HEK293 (cell line): ENCODE results near the gene ABCA5.

ENCODE experiments used
- AEBP2 ChIP-seq: fragments of 450-650 bp; formaldehyde crosslinking; IDR thresholded peaks from 2 replicates; pipeline ENCODE4 v1.5.1; 2016; ENCODE audit warnings: missing biosample characterization, missing genetic modification characterization, borderline replicate concordance
- EGR2 ChIP-seq: fragments of 450-650 bp; formaldehyde crosslinking; IDR thresholded peaks from 2 replicates; pipeline ENCODE4 v1.5.1; 2016; ENCODE audit warnings: low read depth, missing biosample characterization, missing genetic modification characterization
- KLF1 ChIP-seq: fragments of 450-650 bp; formaldehyde crosslinking; IDR thresholded peaks from 2 replicates; pipeline ENCODE4 v1.5.1; 2016; ENCODE audit warnings: missing biosample characterization, missing genetic modification characterization
- KLF10 ChIP-seq: fragments of 450-650 bp; IDR thresholded peaks from 2 replicates; pipeline ENCODE4 v1.5.1; 2018; ENCODE audit warnings: missing biosample characterization, mild to moderate bottlenecking, missing genetic modification characterization
- KLF7 ChIP-seq: fragments of 450-650 bp; formaldehyde crosslinking; IDR thresholded peaks from 2 replicates; pipeline ENCODE4 v1.5.1; 2016; ENCODE audit warnings: missing biosample characterization, missing genetic modification characterization, borderline replicate concordance
- KLF9 ChIP-seq: fragments of 450-650 bp; formaldehyde crosslinking; IDR thresholded peaks from 2 replicates; pipeline ENCODE4 v1.5.1; 2016; ENCODE audit warnings: missing biosample characterization, missing genetic modification characterization, low read depth
- PBX3 ChIP-seq: sonication (generic); formaldehyde crosslinking; IDR thresholded peaks from 2 replicates; pipeline ENCODE4 v1.8.1; 2022; ENCODE audit warnings: mild to moderate bottlenecking, moderate library complexity, missing genetic modification reagents
- SCRT1 ChIP-seq: fragments of 450-650 bp; formaldehyde crosslinking; IDR thresholded peaks from 2 replicates; pipeline ENCODE4 v1.5.1; 2016; ENCODE audit warnings: missing biosample characterization, missing genetic modification characterization, borderline replicate concordance
- SP3 ChIP-seq: fragments of 450-650 bp; formaldehyde crosslinking; IDR thresholded peaks from 2 replicates; pipeline ENCODE4 v1.5.1; 2016; ENCODE audit warnings: missing biosample characterization, missing genetic modification characterization
- ZBTB10 ChIP-seq: fragments of 450-650 bp; formaldehyde crosslinking; IDR thresholded peaks from 2 replicates; pipeline ENCODE4 v1.5.1; 2016; ENCODE audit warnings: missing biosample characterization, missing genetic modification characterization
- ZBTB21 ChIP-seq: fragments of 450-650 bp; formaldehyde crosslinking; IDR thresholded peaks from 2 replicates; pipeline ENCODE4 v1.5.1; 2017; ENCODE audit warnings: missing biosample characterization, missing genetic modification characterization
- ZBTB48 ChIP-seq: fragments of 450-650 bp; formaldehyde crosslinking; IDR thresholded peaks from 2 replicates; pipeline ENCODE4 v1.5.1; 2016; ENCODE audit warnings: missing biosample characterization, missing genetic modification characterization
- ZNF112 ChIP-seq: fragments of 450-650 bp; formaldehyde crosslinking; IDR thresholded peaks from 2 replicates; pipeline ENCODE4 v1.5.0; 2017; ENCODE audit warnings: missing biosample characterization, missing genetic modification characterization
- ZNF184 ChIP-seq: fragments of 450-650 bp; IDR thresholded peaks from 2 replicates; pipeline ENCODE4 v1.5.1; 2018; ENCODE audit warnings: missing biosample characterization, mild to moderate bottlenecking, missing genetic modification characterization
- ZNF280D ChIP-seq: fragments of 450-650 bp; formaldehyde crosslinking; IDR thresholded peaks from 2 replicates; pipeline ENCODE4 v1.5.1; 2016; ENCODE audit warnings: missing biosample characterization, missing genetic modification characterization
- ZNF324 ChIP-seq: fragments of 450-650 bp; formaldehyde crosslinking; IDR thresholded peaks from 2 replicates; pipeline ENCODE4 v1.5.1; 2016; ENCODE audit warnings: missing biosample characterization, missing genetic modification characterization
- ZNF341 ChIP-seq: fragments of 450-650 bp; formaldehyde crosslinking; IDR thresholded peaks from 2 replicates; pipeline ENCODE4; 2016; ENCODE audit warnings: low read depth, missing biosample characterization, missing genetic modification characterization
- ZNF391 ChIP-seq: fragments of 450-650 bp; formaldehyde crosslinking; IDR thresholded peaks from 2 replicates; pipeline ENCODE4 v1.5.1; 2016; ENCODE audit warnings: low read depth, missing biosample characterization, missing genetic modification characterization, borderline replicate concordance
- ZNF416 ChIP-seq: fragments of 450-650 bp; formaldehyde crosslinking; IDR thresholded peaks from 2 replicates; pipeline ENCODE4 v1.5.1; 2016; ENCODE audit warnings: missing biosample characterization, missing genetic modification characterization
- ZNF660 ChIP-seq: fragments of 450-650 bp; IDR thresholded peaks from 2 replicates; pipeline ENCODE4 v1.5.1; 2018; ENCODE audit warnings: missing biosample characterization, mild to moderate bottlenecking, missing genetic modification characterization
- ZNF670 ChIP-seq: fragments of 450-650 bp; formaldehyde crosslinking; IDR thresholded peaks from 2 replicates; pipeline ENCODE4 v1.5.1; 2016; ENCODE audit warnings: missing biosample characterization, missing genetic modification characterization, low read depth
- ZNF776 ChIP-seq: fragments of 450-650 bp; formaldehyde crosslinking; IDR thresholded peaks from 2 replicates; pipeline ENCODE4 v1.5.0; 2017; ENCODE audit warnings: missing biosample characterization, missing genetic modification characterization, borderline replicate concordance
- ZNF777 ChIP-seq: fragments of 450-650 bp; formaldehyde crosslinking; IDR thresholded peaks from 2 replicates; pipeline ENCODE4 v1.5.1; 2017; ENCODE audit warnings: missing biosample characterization, missing genetic modification characterization, borderline replicate concordance
- ZNF785 ChIP-seq: fragments of 450-650 bp; formaldehyde crosslinking; IDR thresholded peaks from 2 replicates; pipeline ENCODE4 v1.5.1; 2016; ENCODE audit warnings: missing biosample characterization, missing genetic modification characterization
- ZSCAN18 ChIP-seq: fragments of 450-650 bp; formaldehyde crosslinking; IDR thresholded peaks from 2 replicates; pipeline ENCODE4 v1.5.1; 2016; ENCODE audit warnings: missing biosample characterization, missing genetic modification characterization
- ZSCAN5A ChIP-seq: fragments of 450-650 bp; formaldehyde crosslinking; IDR thresholded peaks from 2 replicates; pipeline ENCODE4 v1.5.1; 2016; ENCODE audit warnings: missing biosample characterization, missing genetic modification characterization
- ZXDB ChIP-seq: fragments of 450-650 bp; formaldehyde crosslinking; IDR thresholded peaks from 2 replicates; pipeline ENCODE4 v1.5.1; 2016; ENCODE audit warnings: missing biosample characterization, missing genetic modification characterization

Gene ABCA5

GRCh38 chr17:69327060-69327831 lies at the start of gene ABCA5 (continued):
- no peak; the same call in 1 of the 2 replicates for TF ChIP-seq KLF9 (tag by site-specific recombination)
- TF ChIP-seq ZNF776 (tag by site-specific recombination): no peak
- TF ChIP-seq ZNF324 (tag by site-specific recombination): peak; percentile 70; the same call in 1 of the 2 replicates
- 0 out of 2 replicates have a peak, but pooled peaks have one; percentile 22 for TF ChIP-seq KLF1 (tag by site-specific recombination)
- peak; percentile 78; the same call in 1 of the 2 replicates for TF ChIP-seq KLF7 (tag by site-specific recombination)
- peak; percentile 72; the same call in 1 of the 2 replicates for TF ChIP-seq ZNF785
- 0 out of 2 replicates have a peak, but pooled peaks have one; percentile 43 for TF ChIP-seq ZNF184 (tag by site-specific recombination)
- TF ChIP-seq ZNF670 (tag by site-specific recombination): no peak
- no peak for TF ChIP-seq ZBTB48 (tag by site-specific recombination)
- peak; percentile 63 for TF ChIP-seq ZNF660 (tag by site-specific recombination)
- TF ChIP-seq EGR2 (tag by site-specific recombination): peak; percentile 30
- TF ChIP-seq ZXDB: peak; percentile 74
- no peak for TF ChIP-seq AEBP2 (tag by site-specific recombination)
- TF ChIP-seq ZNF280D: 0 out of 2 replicates have a peak, but pooled peaks have one; percentile 43
- 0 out of 2 replicates have a peak, but pooled peaks have one; percentile 16 for TF ChIP-seq ZBTB21 (tag by site-specific recombination)
- TF ChIP-seq KLF10 (tag by site-specific recombination): peak; percentile 47; the same call in 1 of the 2 replicates
- peak; percentile 9; the same call in 1 of the 2 replicates for TF ChIP-seq ZNF341 (tag by site-specific recombination)
- peak; percentile 80 for TF ChIP-seq PBX3 (CRISPR knock-in tag)
- peak; percentile 79; the same call in 1 of the 2 replicates for TF ChIP-seq ZNF777 (tag by site-specific recombination)
- no peak for TF ChIP-seq ZNF112 (tag by site-specific recombination)
- peak; percentile 50; the same call in 1 of the 2 replicates for TF ChIP-seq SP3 (tag by site-specific recombination)
- no peak for TF ChIP-seq ZNF391 (tag by site-specific recombination)
- TF ChIP-seq ZSCAN18 (tag by site-specific recombination): no peak
- no peak for TF ChIP-seq ZNF416 (tag by site-specific recombination)
- no peak for TF ChIP-seq ZBTB10
- TF ChIP-seq SCRT1: no peak
- peak; percentile 40; the same call in 1 of the 2 replicates for TF ChIP-seq ZSCAN5A
